Measurements from ENCODE around the gene RIC1. TPM values are rescaled to one million over a fixed set of nuclear protein-coding genes. Genes with fewer than 3 reads are reported as not detected.
A peak's percentile ranks its signal among the peaks of the same experiment; 100 is the strongest.
"Not testable (repeated sequence)": the region's sequence is repeated elsewhere in the genome, so short reads cannot be mapped to it uniquely, and the experiment has no call there.

The RIC1 gene
- total RNA-seq, 2 donors from 2014 or later, result 12.2 to 18.1 TPM

GRCh38 chr9:5624655-5625054 lies 4.3 kb upstream of the RIC1 start:
- no peak overlapping the region for H3K27ac ChIP-seq
- DNase-seq (ENCODE audit: low spot score), result no peak
- H3K4me1 ChIP-seq, result peaks cover 0 to 40% of the 10 kb centered on the region in 2 donors
- H3K27me3 ChIP-seq, result no peaks in the 10 kb centered on the region
- no peaks in the 10 kb centered on the region for H3K9me3 ChIP-seq
- no peak for TF ChIP-seq CTCF (IDR thresholded peaks at IDR 0.05)
- no peaks in the 10 kb centered on the region for H3K36me3 ChIP-seq
- no peak overlapping the region for H3K4me3 ChIP-seq

DNA sequence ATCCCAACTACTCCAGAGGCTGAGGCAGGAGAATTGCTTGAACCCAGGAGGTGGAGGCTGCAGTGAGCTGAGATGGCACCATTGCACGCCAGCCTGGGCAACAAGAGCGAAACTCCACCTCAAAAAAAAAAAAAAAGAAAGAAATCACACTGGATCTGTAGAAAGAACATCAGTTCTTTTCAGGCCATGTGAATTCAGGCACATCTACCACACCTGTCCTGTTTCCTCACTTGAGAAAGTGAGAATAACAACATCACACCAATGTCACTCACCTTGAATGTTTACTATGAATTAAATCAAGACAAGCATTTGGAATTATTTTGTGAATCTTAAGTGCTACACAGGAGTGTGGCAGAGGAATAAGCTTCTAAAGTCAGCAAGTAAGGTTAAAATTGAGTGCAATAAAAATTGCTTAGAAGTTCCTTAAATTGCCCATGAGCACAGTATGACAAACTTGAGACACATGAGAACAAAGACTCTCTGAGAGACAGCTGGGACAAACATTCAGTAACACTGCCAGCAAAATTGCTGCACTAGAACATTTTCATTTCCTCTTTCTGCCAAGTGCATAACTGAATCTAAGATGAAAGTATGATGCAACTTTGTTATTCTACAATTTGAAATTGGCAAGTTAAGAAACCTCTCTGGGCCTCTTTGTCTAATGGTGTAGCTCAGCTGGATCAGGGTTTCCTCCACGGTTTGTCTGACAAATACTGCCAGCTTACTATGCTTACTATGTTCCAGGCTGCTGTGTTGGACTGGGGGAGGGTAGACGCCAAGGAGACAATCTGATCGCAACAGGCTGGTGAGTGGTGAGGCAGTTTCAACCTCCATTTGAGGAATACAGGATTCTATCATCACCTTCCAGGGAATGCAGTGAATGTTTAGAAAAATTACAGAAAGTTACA lies 1.9 kb upstream of the RIC1 start:
- Histone ChIP-seq H3K36me3 (no peaks in the 10 kb centered on the region), H3K9me3 (no peaks in the 10 kb centered on the region), H3K4me3 (no peak overlapping the region), H3K27ac (peak overlapping the region; percentile 95 to 97), H3K27me3 (no peaks in the 10 kb centered on the region), H3K4me1 (peaks cover 0 to 45% of the 10 kb centered on the region in 2 donors)
- TF ChIP-seq CTCF (IDR thresholded peaks at IDR 0.05), result no peak
- peak; percentile 63 for DNase-seq (ENCODE audit: low spot score)

- not testable (repeated sequence) for DNase-seq (ENCODE audit: low spot score); H3K9me3 ChIP-seq; H3K36me3 ChIP-seq; H3K27me3 ChIP-seq
- H3K4me3 ChIP-seq, result peak overlapping the region; percentile 79 to 90
- H3K4me1 ChIP-seq, result peaks cover 0 to 45% of the 10 kb centered on the region in 2 donors
- peak overlapping the region; percentile 95 to 97 for H3K27ac ChIP-seq
These were observed 1.2 kb upstream of the RIC1 start for GRCh38 chr9:5627686-5628085.

- no peak for DNase-seq (ENCODE audit: low spot score)
- Histone ChIP-seq H3K36me3 (no peaks in the 10 kb centered on the region), H3K9me3 (no peaks in the 10 kb centered on the region), H3K27ac (peak overlapping the region; percentile 95 to 97), H3K4me3 (peak overlapping the region; percentile 79 to 90), H3K4me1 (peaks cover 0 to 45% of the 10 kb centered on the region in 2 donors), H3K27me3 (no peaks in the 10 kb centered on the region)
- TF ChIP-seq CTCF (IDR thresholded peaks at IDR 0.05), result no peak
These were observed 751 bp upstream of the RIC1 start for GRCh38 chr9:5628183-5628529.

- Histone ChIP-seq H3K27me3 (no peaks in the 10 kb centered on the region), H3K27ac (peak overlapping the region; percentile 95 to 97), H3K36me3 (no peaks in the 10 kb centered on the region), H3K4me1 (peaks cover 0 to 45% of the 10 kb centered on the region in 2 donors), H3K4me3 (peak overlapping the region; percentile 79 to 90), H3K9me3 (no peaks in the 10 kb centered on the region)
- no peak for TF ChIP-seq CTCF (IDR thresholded peaks at IDR 0.05)
- no peak for DNase-seq (ENCODE audit: low spot score)
These were observed 589 bp downstream of the RIC1 start for GRCh38 chr9:5629312-5630080.

DNA sequence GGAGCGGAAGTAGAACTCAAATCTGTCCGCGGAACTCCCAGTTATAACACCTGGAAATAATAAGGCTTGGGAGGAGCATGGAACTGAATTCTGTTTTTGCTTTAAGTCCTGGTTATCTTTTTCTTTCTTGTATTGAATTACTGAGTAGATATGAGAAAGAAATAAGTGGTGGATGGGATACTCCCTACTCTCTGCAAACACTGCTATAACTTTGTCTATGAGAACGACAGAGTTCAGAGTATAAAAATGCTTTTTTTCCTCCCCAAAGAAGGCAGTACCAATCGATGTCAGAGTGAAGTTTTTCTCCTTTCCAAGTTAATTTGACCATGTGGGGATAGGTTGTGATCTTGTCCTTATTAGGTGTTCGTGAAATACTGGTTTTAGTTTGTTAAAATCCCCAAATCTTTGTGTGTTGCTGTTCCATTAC lies 1.2 kb downstream of the RIC1 start:
- Histone ChIP-seq H3K4me3 (peak overlapping the region; percentile 79 to 90), H3K36me3 (no peaks in the 10 kb centered on the region), H3K9me3 (peaks cover 0 to 2% of the 10 kb centered on the region in 2 donors), H3K27ac (peak overlapping the region; percentile 95 to 97), H3K27me3 (no peaks in the 10 kb centered on the region), H3K4me1 (peaks cover 0 to 45% of the 10 kb centered on the region in 2 donors)
- no peak for TF ChIP-seq CTCF (IDR thresholded peaks at IDR 0.05)
- DNase-seq (ENCODE audit: low spot score), result no peak

Data from right atrium auricular region (tissue), 2 donors.